Measurements from ENCODE around the gene CHRNA1. TPM values are rescaled to one million over a fixed set of nuclear protein-coding genes. Genes with fewer than 3 reads are reported as not detected.

The CHRNA1 gene
- total and polyA plus RNA-seq, 10 of the 15 experiments (the other 5 are each of a cell fraction or from before 2014, with no cell fraction given) = 0.05 to 0.14 TPM; not detected in 8

- Histone ChIP-seq H3K36me3 (ENCODE audit: control insufficient read depth in 2 of 2, insufficient read depth in 2 of 2, low read length in 1 of 2) (no peaks in the 10 kb centered on the region), H3K4me1 (ENCODE audit: control insufficient read depth, insufficient read depth, low read length) (no peaks in the 10 kb centered on the region), H2AFZ (ENCODE audit: control insufficient read depth, low read depth, low read length) (no peak overlapping the region), H3K79me2 (ENCODE audit: control insufficient read depth, insufficient read depth, low read length) (no peaks in the 10 kb centered on the region), H3K9me3 (replicated peaks; ENCODE audit: control insufficient read depth, insufficient read depth, low read length) (no peaks in the 10 kb centered on the region), H3K27me3 (replicated peaks in 1 of 2; ENCODE audit: control insufficient read depth in 2 of 2, insufficient read depth in 2 of 2, low read length in 1 of 2) (peaks cover 0 to 4% of the 10 kb centered on the region in 2 experiments; a peak in 1 of 4 replicates), H3K9ac (ENCODE audit: control insufficient read depth, insufficient read depth, low read length) (no peak overlapping the region), H3K4me3 (no peak overlapping the region), H4K20me1 (ENCODE audit: control insufficient read depth, insufficient read depth) (no peaks in the 10 kb centered on the region), H3K4me2 (ENCODE audit: control insufficient read depth, insufficient read depth) (no peak overlapping the region), H3K27ac (ENCODE audit: control insufficient read depth, insufficient read depth) (no peak overlapping the region)
- WGBS (ENCODE audit: insufficient coverage, insufficient replicate concordance, low lambda C conversion rate, missing lambda C conversion rate) = 0% methylated on average over 1 of the region's 1 CpG
- ChIA-PET RAD21 (ENCODE audit: unreplicated experiment) (interaction anchor here (0.9 to 1.0 kb wide), 2 partner anchors 34 to 57 kb away, joined by 3 read pairs; no protein-coding TSS in a partner anchor), CTCF (interaction anchor here (0.7 to 1.6 kb wide), 5 partner anchors 9 to 584 kb away, joined by 3 to 8 read pairs (median 4); no protein-coding TSS in a partner anchor), SMC1A (ENCODE audit: uncharacterized antibody, unreplicated experiment) (interaction anchor here (1.8 kb wide), 1 partner anchor 11 kb away, joined by 6 read pairs; no protein-coding TSS in a partner anchor), POLR2A (interaction anchor here (0.9 kb wide), 1 partner anchor 21 kb away, joined by 3 read pairs; no protein-coding TSS in a partner anchor)
- TF ChIP-seq E2F8 (IDR thresholded peaks at IDR 0.05; ENCODE audit: low read depth, partially characterized antibody) (no peak), NFIC (IDR thresholded peaks at IDR 0.05; ENCODE audit: low read depth, low read length) (no peak), STAT1 (conservative IDR thresholded peaks at IDR 0.05) (no peak), JUND (IDR thresholded peaks at IDR 0.05; ENCODE audit: low read depth, low read length) (no peak), BMI1 (IDR thresholded peaks at IDR 0.05; ENCODE audit: borderline replicate concordance) (no peak), MYB (IDR thresholded peaks at IDR 0.05; ENCODE audit: borderline replicate concordance, low read depth, low read length) (no peak), FOXM1 (IDR thresholded peaks at IDR 0.05; ENCODE audit: low read depth, low read length) (no peak), DPF2 (IDR thresholded peaks at IDR 0.05) (no peak), SIX5 (IDR thresholded peaks at IDR 0.05; ENCODE audit: low read depth, low read length, severe bottlenecking) (no peak), POLR2A (IDR thresholded peaks at IDR 0.05; ENCODE audit: low read depth, low read length) (no peak), IRF4 (IDR thresholded peaks at IDR 0.05; ENCODE audit: low read depth, low read length) (no peak), JUNB (IDR thresholded peaks at IDR 0.05) (no peak), SP1 (IDR thresholded peaks at IDR 0.05; ENCODE audit: low read depth, low read length) (no peak), SUZ12 (IDR thresholded peaks at IDR 0.05; ENCODE audit: unreplicated experiment) (no peak)
- no peak for ATAC-seq
- no peak for DNase-seq (ENCODE audit: low read depth, low spot score)
- FAIRE-seq = no peak
- intact Hi-C loops (cut with micrococcal nuclease; ENCODE audit: unreplicated experiment) (no loop called here), in situ Hi-C loops (cut with MboI) (no loop called here)
- BruUV-seq (replicated peaks) = no TSS peak
Observed at GRCh38 chr2:174805803-174806202, 41.5 kb upstream of the CHRNA1 start.
